Gastroesophageal sphincter (tissue), 3 donors: ENCODE measurements around the gene MCF2L2.

Experiments
- EP300 ChIP-seq: sonication (generic); formaldehyde crosslinking; IDR thresholded peaks from one replicate; pipeline ENCODE4 v1.6.1; 2017; ENCODE audit warnings: antibody characterized with exemption, mild to moderate bottlenecking
- POLR2A ChIP-seq, 2 donors: fragments of 450-650 bp; IDR thresholded peaks; one replicate each; pipeline ENCODE4 v1.6.1; 2017; ENCODE audit warnings: antibody characterized with exemption in 2 of 2, mild to moderate bottlenecking in 2 of 2, moderate library complexity in 1 of 2
- POLR2AphosphoS5 ChIP-seq: sonication (generic); formaldehyde crosslinking; IDR thresholded peaks from one replicate; pipeline ENCODE4 v1.6.1; 2017; ENCODE audit warnings: antibody characterized with exemption
- TF ChIP-seq, protein P1 (sequence below), 4 experiments: fragments of 200-600 bp in 2 of 4; fragments of 450-650 bp in 2 of 4; sonication (generic) in 1 of 4; IDR thresholded peaks; one replicate each; pipeline ENCODE4 v1.5.1; 2017 to 2019; ENCODE audit warnings: antibody characterized with exemption in 4 of 4, mild to moderate bottlenecking in 2 of 4, moderate library complexity in 2 of 4

DNA sequence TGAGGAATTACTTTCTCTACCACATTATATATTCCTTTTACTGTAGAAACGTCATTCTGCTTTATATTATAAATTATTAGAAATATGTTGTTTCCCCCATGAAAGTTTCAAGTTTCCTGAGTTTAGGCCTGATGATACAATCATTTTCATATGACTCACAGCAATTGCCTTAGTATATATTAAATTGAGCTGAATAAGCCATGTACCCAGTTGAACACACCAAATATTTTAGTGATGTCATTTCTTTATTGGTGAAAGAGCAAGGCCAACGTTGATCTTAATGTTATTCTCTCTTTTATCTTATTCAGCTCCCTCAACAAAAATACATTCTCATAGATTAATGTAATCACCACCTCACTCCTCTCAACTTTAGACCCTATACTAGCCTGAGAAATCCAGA is 144.5 kb downstream of the MCF2L2 start:
- TF ChIP-seq POLR2A (IDR thresholded peaks at IDR 0.05) (no peak), POLR2AphosphoS5 (no peak), EP300 (no peak)
- TF ChIP-seq, protein P1, sequence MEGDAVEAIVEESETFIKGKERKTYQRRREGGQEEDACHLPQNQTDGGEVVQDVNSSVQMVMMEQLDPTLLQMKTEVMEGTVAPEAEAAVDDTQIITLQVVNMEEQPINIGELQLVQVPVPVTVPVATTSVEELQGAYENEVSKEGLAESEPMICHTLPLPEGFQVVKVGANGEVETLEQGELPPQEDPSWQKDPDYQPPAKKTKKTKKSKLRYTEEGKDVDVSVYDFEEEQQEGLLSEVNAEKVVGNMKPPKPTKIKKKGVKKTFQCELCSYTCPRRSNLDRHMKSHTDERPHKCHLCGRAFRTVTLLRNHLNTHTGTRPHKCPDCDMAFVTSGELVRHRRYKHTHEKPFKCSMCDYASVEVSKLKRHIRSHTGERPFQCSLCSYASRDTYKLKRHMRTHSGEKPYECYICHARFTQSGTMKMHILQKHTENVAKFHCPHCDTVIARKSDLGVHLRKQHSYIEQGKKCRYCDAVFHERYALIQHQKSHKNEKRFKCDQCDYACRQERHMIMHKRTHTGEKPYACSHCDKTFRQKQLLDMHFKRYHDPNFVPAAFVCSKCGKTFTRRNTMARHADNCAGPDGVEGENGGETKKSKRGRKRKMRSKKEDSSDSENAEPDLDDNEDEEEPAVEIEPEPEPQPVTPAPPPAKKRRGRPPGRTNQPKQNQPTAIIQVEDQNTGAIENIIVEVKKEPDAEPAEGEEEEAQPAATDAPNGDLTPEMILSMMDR (IDR thresholded peaks at IDR 0.05): no peak
